Midbrain (tissue), 1 donor: Measurements from ENCODE around the gene FRMD1.

Source experiments
- DNase-seq: peaks from one replicate; lab custom pipeline; 2025; lab: John Stamatoyannopoulos, UW

FRMD1 gene

GRCh38 chr6:168055696-168056489, 23.1 kb downstream of the FRMD1 start:
- DNase-seq, result no peak

GRCh38 chr6:168054765-168055560, 24.0 kb downstream of the FRMD1 start:
- no peak for DNase-seq

- DNase-seq, result no peak
Observed at GRCh38 chr6:168053957-168054471, 25.0 kb downstream of the FRMD1 start.

GRCh38 chr6:168053086-168053956, 25.7 kb downstream of the FRMD1 start:
- no peak for DNase-seq

GRCh38 chr6:168052291-168052891, 26.6 kb downstream of the FRMD1 start:
- DNase-seq, result no peak

GRCh38 chr6:168051648-168052047, 27.4 kb downstream of the FRMD1 start:
- DNase-seq, result no peak

- no peak for DNase-seq
Observed at GRCh38 chr6:168050881-168051586, 28.0 kb downstream of the FRMD1 start.

- DNase-seq, result no peak
Observed at GRCh38 chr6:168050225-168050880, 28.7 kb downstream of the FRMD1 start.

- no peak for DNase-seq
Observed at GRCh38 chr6:168049706-168050224, 29.2 kb downstream of the FRMD1 start.

GRCh38 chr6:168049277-168049676, 29.7 kb downstream of the FRMD1 start:
- DNase-seq, result no peak

GRCh38 chr6:168048724-168049025, 30.3 kb downstream of the FRMD1 start:
- no peak for DNase-seq

- peak; percentile 83 for DNase-seq
Observed at GRCh38 chr6:168047841-168048723, 30.9 kb downstream of the FRMD1 start.

- DNase-seq, result no peak
Observed at GRCh38 chr6:168046696-168047095, 32.3 kb downstream of the FRMD1 start.

- DNase-seq, result no peak
Observed at GRCh38 chr6:168045706-168046620, 33.0 kb downstream of the FRMD1 start.

- no peak for DNase-seq
Observed at GRCh38 chr6:168045141-168045691, 33.8 kb downstream of the FRMD1 start.

- no peak for DNase-seq
Observed at GRCh38 chr6:168044521-168045130, 34.4 kb downstream of the FRMD1 start.

GRCh38 chr6:168043848-168044415, 35.1 kb downstream of the FRMD1 start:
- DNase-seq, result no peak
